ENCODE measurements around the gene CASK.

GRCh38 chrX:41621222-41621723 lies 302.1 kb downstream of the CASK start:
- TF ChIP-seq RAD21 (conservative IDR thresholded peaks at IDR 0.05) (no peak), EP300 (conservative IDR thresholded peaks at IDR 0.05; ENCODE audit: poor library complexity, severe bottlenecking) (no peak), SMC3 (conservative IDR thresholded peaks at IDR 0.05; ENCODE audit: poor library complexity) (no peak), POLR2AphosphoS5 (IDR thresholded peaks at IDR 0.05) (no peak)
- TF ChIP-seq, protein P1, sequence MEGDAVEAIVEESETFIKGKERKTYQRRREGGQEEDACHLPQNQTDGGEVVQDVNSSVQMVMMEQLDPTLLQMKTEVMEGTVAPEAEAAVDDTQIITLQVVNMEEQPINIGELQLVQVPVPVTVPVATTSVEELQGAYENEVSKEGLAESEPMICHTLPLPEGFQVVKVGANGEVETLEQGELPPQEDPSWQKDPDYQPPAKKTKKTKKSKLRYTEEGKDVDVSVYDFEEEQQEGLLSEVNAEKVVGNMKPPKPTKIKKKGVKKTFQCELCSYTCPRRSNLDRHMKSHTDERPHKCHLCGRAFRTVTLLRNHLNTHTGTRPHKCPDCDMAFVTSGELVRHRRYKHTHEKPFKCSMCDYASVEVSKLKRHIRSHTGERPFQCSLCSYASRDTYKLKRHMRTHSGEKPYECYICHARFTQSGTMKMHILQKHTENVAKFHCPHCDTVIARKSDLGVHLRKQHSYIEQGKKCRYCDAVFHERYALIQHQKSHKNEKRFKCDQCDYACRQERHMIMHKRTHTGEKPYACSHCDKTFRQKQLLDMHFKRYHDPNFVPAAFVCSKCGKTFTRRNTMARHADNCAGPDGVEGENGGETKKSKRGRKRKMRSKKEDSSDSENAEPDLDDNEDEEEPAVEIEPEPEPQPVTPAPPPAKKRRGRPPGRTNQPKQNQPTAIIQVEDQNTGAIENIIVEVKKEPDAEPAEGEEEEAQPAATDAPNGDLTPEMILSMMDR (IDR thresholded peaks at IDR 0.05; ENCODE audit: poor library complexity, severe bottlenecking), result no peak
